Prostate gland (tissue), 2 donors: ENCODE measurements around the gene ARHGAP31. TPM values are rescaled to one million over a fixed set of nuclear protein-coding genes. Genes with fewer than 3 reads are reported as not detected.

Experiments
- DNase-seq: peaks from one replicate; pipeline ENCODE4 v3.0.0-alpha.2; 2019; ENCODE audit warnings: low spot score
- H3K27ac ChIP-seq, 2 donors: fragments of 200-600 bp; sonication (generic); 2 replicates each; pipeline ENCODE4 v1.5.1; 2017 to 2019
- H3K27me3 ChIP-seq: fragments of 200-600 bp; sonication (generic); replicated peaks from 2 replicates; pipeline ENCODE4 v1.5.1; 2019; ENCODE audit not compliant: insufficient read depth
- H3K36me3 ChIP-seq, 2 donors: fragments of 200-600 bp; sonication (generic); 1 replicate in 1 of 2; 2 replicates in 1 of 2; pipeline versions ENCODE4 v1.5.1 to v1.8.1; 2017 to 2019
- H3K4me1 ChIP-seq: fragments of 200-600 bp; sonication (generic); replicated peaks from 2 replicates; pipeline ENCODE4 v1.5.1; 2019
- H3K4me3 ChIP-seq, 2 donors: fragments of 200-600 bp; sonication (generic); 2 replicates each; pipeline ENCODE4 v1.5.1; 2017 to 2019
- H3K9me3 ChIP-seq: fragments of 200-600 bp; sonication (generic); 2 replicates; pipeline ENCODE4 v1.5.1; 2017
- POLR2A ChIP-seq: fragments of 450-650 bp; IDR thresholded peaks from one replicate; pipeline ENCODE4 v1.6.1; 2016; ENCODE audit warnings: antibody characterized with exemption, mild to moderate bottlenecking
- POLR2AphosphoS5 ChIP-seq: sonication (generic); formaldehyde crosslinking; IDR thresholded peaks from one replicate; pipeline ENCODE4 v1.6.1; 2017; ENCODE audit warnings: antibody characterized with exemption
- WGBS: methylation state at CpG from one replicate; pipeline ENCODE4 v1.1.5; 2018; 5-methylcytosine and 5-hydroxymethylcytosine counted together
- intact Hi-C: fragments of 100-400 bp; cut with DNase I; formaldehyde crosslinking; loops from one replicate; pipeline ENCODE4 v1.14.2; 2022
- total RNA-seq, 2 donors: library from RNA; depleted of rRNA; stranded (reverse); fragments of >200 nt; gene quantifications; one replicate each; pipeline ENCODE4 v1.1.0, GENCODE V29; 2016
- TF ChIP-seq, protein P1 (sequence below), 4 experiments: fragments of 200-600 bp in 2 of 4; fragments of 450-650 bp in 2 of 4; sonication (generic) in 2 of 4; IDR thresholded peaks; 1 replicate in 3 of 4; 2 replicates in 1 of 4; pipeline ENCODE4 v1.5.1; 2016 to 2019; ENCODE audit warnings: antibody characterized with exemption in 4 of 4, mild to moderate bottlenecking in 2 of 4, moderate library complexity in 2 of 4

The ARHGAP31 gene
- total RNA-seq, 2 donors from 2014 or later, result 6.5 to 10.7 TPM

DNA sequence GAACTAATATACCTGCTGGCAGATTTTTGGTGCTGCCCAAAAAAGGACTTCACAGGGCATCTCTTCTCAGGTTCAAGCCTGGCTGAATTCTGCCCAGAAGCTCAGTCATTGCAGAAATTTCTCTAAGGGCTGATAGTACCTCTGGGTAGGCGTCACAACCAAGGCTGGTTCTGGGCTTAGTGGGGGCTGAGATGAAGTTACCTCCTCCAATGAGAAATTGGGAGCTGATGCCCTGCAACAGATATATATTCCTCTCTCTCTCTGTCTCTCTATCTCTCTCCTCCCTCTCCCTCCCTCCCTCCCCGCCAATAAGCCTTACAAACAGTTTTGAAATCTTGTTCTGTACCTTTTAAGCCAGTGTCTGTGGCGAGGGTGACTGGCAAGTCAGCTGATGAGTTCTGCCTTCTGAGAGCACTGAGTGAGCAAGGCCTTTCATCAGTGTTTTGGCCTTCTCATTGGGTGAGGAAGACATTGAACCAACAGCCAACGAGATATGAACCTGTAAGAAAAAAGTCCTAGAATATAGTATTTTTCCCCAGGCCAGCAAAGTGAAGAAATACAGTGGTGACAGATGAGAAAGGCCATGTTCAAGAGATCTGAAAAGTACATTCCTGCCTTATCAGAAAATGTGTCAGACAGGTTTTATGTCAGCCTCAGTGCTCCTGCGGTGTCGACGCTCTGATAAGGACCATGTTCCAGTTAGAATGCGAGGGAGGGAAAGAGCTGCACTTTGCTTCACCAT lies 123.8 kb downstream of the ARHGAP31 start:
- Histone ChIP-seq H3K27me3 (no peaks in the 10 kb centered on the region), H3K27ac (no peak overlapping the region), H3K9me3 (no peaks in the 10 kb centered on the region), H3K4me3 (no peak overlapping the region), H3K4me1 (no peaks in the 10 kb centered on the region), H3K36me3 (no peaks in the 10 kb centered on the region)
- TF ChIP-seq, protein P1, sequence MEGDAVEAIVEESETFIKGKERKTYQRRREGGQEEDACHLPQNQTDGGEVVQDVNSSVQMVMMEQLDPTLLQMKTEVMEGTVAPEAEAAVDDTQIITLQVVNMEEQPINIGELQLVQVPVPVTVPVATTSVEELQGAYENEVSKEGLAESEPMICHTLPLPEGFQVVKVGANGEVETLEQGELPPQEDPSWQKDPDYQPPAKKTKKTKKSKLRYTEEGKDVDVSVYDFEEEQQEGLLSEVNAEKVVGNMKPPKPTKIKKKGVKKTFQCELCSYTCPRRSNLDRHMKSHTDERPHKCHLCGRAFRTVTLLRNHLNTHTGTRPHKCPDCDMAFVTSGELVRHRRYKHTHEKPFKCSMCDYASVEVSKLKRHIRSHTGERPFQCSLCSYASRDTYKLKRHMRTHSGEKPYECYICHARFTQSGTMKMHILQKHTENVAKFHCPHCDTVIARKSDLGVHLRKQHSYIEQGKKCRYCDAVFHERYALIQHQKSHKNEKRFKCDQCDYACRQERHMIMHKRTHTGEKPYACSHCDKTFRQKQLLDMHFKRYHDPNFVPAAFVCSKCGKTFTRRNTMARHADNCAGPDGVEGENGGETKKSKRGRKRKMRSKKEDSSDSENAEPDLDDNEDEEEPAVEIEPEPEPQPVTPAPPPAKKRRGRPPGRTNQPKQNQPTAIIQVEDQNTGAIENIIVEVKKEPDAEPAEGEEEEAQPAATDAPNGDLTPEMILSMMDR (IDR thresholded peaks at IDR 0.05), result no peak
- TF ChIP-seq POLR2A, result no peak
- no peak for TF ChIP-seq POLR2AphosphoS5
- WGBS, result 85% methylated on average over 8 of the region's 8 CpGs
- no peak for DNase-seq
- intact Hi-C loops, result no loop called here

DNA sequence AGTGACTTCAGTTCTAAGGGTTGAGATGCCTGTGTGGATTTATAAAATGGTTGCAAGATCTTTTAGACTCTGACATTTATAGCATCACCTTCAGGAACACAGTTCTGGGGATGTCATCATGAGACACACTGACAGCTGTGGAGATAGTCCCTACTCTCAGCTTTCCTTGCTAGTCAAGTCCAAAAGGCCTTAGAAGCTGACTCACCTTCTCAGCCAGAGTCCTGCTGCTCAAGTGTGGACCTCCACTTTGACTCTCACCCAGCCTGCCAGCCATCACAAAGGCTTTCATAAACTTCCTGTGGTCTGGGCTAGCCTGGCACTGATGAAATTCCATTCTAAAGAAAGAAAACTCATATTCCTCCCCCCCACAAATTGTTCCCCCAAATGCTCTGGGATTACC lies 124.5 kb downstream of the ARHGAP31 start:
- TF ChIP-seq, protein P1 (IDR thresholded peaks at IDR 0.05), result no peak
- TF ChIP-seq POLR2AphosphoS5 (no peak), POLR2A (no peak)
- DNase-seq, result no peak
- intact Hi-C loops, result no loop called here
- no peak overlapping the region for H3K27ac ChIP-seq
- no peaks in the 10 kb centered on the region for H3K36me3 ChIP-seq
- H3K27me3 ChIP-seq, result no peaks in the 10 kb centered on the region
- H3K9me3 ChIP-seq, result no peaks in the 10 kb centered on the region
- no peak overlapping the region for H3K4me3 ChIP-seq
- no peaks in the 10 kb centered on the region for H3K4me1 ChIP-seq

DNA sequence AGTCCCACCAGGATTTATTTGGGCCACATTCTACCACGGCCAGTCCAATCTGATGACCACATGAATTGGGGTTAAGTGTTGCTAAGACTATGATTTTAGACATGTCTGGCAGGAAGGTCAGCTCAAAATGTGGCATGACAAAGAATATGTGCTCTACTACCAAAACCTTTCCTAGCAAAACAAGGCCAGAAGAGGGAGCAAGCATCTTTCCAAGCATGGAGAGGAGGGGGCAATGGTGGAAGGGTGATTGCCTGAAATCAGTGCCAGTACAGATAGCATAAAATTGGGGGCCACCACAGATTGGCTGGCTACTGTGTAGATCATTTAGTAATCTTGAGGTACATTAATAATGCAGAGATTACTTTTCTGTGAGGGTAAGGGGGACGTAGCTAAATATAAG lies 126.0 kb downstream of the ARHGAP31 start:
- 43% methylated on average over 2 of the region's 2 CpGs for WGBS
- TF ChIP-seq POLR2AphosphoS5, result no peak
- Histone ChIP-seq H3K27ac (no peak overlapping the region), H3K27me3 (no peaks in the 10 kb centered on the region), H3K9me3 (no peaks in the 10 kb centered on the region), H3K36me3 (no peaks in the 10 kb centered on the region), H3K4me3 (no peak overlapping the region), H3K4me1 (no peaks in the 10 kb centered on the region)
- DNase-seq, result no peak
- intact Hi-C loops, result no loop called here

DNA sequence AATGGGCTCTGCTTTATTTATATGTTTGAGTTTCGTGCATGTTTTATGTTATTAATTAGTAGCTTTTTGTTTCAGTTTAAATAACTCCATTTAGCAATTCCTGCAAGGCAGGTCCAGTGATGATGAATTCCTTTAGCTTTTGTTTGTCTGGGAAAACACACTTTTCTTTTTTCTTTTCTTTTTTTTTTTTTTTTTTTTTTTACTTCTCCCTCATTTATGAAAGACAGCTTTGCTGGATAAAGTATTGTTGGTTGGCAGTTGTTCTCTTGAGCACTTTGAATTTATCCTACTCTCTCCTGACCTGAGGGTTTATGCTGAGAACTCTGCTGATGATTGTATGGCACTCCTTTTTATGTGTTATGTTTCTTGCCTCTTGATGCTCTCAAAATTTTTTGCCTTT lies 133.5 kb downstream of the ARHGAP31 start:
- Histone ChIP-seq H3K27ac (no peak overlapping the region), H3K36me3 (peaks cover 0 to 5% of the 10 kb centered on the region in 2 donors), H3K4me1 (no peaks in the 10 kb centered on the region), H3K9me3 (peaks cover 6% of the 10 kb centered on the region), H3K4me3 (no peak overlapping the region), H3K27me3 (no peaks in the 10 kb centered on the region)
- WGBS, result 98% methylated on average over 1 of the region's 1 CpG
- TF ChIP-seq, protein P1 (IDR thresholded peaks at IDR 0.05), result no peak
- TF ChIP-seq POLR2AphosphoS5 (no peak), POLR2A (no peak)
- no peak for DNase-seq
- intact Hi-C loops, result no loop called here

DNA sequence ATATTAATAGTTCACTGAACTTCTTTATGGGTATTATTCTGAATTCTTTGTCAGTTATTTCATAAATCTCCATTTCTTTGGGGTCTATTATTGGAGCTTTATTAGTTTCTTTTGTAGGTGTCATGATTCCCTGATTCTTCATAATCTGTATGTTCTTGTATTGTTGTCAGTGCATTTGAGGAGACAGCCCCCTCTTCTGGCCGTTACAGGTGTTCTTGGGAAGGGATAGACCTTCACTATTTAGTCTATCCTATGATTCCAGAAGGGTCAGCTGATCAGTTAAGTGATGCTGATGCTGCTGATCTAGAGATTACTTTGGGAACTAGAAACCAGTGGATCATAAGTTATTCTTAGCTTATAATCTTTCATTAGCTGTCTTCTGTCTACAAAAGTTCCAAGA lies 134.4 kb downstream of the ARHGAP31 start:
- intact Hi-C loops, result no loop called here
- Histone ChIP-seq H3K4me1 (no peaks in the 10 kb centered on the region), H3K9me3 (peaks cover 6% of the 10 kb centered on the region), H3K36me3 (peaks cover 0 to 5% of the 10 kb centered on the region in 2 donors), H3K27ac (no peak overlapping the region), H3K4me3 (no peak overlapping the region), H3K27me3 (no peaks in the 10 kb centered on the region)
- TF ChIP-seq POLR2AphosphoS5 (no peak), POLR2A (no peak)
- TF ChIP-seq, protein P1 (IDR thresholded peaks at IDR 0.05), result no peak
- DNase-seq, result no peak
- WGBS, result 100% methylated on average over 1 of the region's 1 CpG
